HG03196 (cell line): ENCODE measurements around the gene TEAD1.

ENCODE experiments used
- ATAC-seq: cut with Tn5 transposase; IDR thresholded peaks from one replicate; pipeline ENCODE4 v1.9.1; 2021; ENCODE audit not compliant: unreplicated experiment

The TEAD1 gene

DNA sequence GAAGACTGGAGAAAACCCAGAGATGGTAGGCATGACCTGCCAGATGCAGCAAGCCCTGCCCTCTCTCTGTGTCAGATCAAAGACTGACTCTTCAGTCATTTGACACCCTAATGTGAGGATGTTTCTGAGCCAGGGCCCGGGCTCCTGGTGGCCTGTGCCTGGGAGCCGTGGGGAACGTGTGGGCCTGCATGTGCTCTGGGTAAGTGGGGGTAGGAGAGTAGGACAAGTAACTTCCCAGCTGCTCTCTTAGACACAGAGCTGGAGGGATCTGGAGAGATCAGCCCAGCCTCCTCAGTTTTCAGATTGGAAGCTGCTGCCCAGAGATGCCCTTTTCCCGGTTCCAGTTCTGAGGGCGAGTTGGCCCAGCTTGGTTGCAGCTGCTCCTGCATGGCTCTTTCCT lies 110.8 kb downstream of the TEAD1 start:
- no peak for ATAC-seq

DNA sequence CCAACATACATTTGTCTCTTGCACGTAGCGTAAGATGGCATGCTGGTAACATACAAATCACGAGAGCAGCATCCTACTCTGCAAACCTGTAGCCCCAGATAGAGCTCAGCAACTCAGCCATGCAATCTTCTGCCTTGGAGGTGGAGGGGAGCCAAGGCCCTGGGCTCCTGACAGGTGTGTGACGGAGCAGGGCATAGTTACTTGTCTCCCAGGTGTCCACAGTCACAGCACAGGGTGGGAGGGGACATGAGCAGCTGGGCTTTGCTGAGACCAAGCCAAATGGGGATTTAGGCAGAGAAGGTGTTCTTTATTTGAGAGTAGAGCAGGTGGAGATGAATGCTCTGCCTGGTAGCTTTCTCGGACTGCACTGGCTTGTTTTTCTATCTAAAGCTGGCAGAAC lies 111.7 kb downstream of the TEAD1 start:
- ATAC-seq = no peak

DNA sequence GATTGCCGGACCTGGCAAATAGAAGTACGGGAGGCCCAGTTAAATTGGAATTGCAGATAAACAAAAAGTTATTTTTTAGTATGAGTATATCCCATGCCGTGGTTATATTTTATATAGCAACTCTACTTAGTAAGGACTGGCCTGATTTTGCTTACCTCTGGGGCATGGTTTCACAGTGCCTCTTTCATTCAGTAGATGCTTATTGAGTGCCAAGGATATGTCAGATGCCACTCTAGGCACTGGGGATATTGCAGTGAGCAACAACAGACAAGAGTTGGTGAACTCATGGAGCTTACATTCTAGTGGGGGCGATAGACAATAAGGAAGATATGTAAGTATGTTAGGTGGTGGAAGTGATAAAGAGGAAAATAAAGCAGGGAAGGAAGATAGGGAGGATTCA lies 112.2 kb downstream of the TEAD1 start:
- ATAC-seq = no peak

DNA sequence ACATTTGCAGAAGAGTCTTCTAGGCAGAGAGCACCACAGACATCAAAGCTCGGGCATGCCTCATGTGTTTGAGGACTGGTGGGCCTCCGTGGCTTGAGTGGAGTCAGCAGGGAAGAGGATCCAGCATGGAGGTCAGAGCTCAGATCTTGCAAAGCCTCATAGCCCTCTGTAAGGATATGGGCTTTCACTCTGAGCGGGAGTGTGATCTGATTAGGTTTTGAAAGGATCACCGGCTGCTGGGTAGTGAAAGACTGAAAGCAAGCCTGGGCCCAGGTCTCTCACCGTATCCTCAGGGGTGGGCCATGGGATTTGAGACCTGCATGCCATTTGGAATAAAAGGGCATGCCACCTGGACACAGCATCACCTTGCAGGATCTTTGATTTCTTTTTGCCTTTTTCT lies 112.7 kb downstream of the TEAD1 start:
- no peak for ATAC-seq

DNA sequence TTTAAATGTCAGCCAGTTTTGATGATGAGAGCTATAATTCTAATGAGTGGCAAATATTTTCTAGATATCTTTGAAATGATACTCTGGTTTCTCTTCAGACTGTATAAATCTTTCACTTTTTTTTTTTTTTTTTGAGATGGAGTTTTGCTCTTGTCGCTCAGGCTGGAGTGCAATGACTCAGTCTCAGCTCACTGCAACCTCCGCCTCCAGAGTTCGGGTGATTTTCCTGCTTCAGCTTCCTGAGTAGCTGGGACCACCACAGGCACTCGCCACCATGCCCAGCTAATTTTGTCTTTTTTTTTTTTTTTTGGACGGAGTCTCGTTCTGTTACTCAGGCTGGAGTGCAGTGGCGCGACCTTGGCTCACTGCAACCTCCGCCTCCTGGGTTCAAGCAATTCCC lies 113.6 kb downstream of the TEAD1 start:
- ATAC-seq = no peak

DNA sequence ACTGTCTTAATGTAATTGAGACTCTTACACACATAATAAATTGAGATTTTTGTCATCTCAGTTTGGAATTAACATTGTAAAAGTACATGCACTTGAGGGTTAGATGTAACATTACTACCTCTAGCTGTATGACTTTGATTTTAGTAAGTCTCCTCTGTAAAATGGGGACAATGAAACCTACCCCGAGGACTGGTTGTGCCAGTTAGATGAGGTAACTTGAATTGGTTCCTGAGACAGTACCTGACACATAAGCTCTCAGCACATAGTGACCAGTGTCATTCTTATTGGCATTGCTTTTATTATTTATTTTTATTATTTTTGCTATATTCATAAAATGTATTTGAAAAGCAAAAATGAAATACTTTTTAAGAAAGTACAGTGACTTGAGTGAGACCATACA lies 114.8 kb downstream of the TEAD1 start:
- no peak for ATAC-seq

DNA sequence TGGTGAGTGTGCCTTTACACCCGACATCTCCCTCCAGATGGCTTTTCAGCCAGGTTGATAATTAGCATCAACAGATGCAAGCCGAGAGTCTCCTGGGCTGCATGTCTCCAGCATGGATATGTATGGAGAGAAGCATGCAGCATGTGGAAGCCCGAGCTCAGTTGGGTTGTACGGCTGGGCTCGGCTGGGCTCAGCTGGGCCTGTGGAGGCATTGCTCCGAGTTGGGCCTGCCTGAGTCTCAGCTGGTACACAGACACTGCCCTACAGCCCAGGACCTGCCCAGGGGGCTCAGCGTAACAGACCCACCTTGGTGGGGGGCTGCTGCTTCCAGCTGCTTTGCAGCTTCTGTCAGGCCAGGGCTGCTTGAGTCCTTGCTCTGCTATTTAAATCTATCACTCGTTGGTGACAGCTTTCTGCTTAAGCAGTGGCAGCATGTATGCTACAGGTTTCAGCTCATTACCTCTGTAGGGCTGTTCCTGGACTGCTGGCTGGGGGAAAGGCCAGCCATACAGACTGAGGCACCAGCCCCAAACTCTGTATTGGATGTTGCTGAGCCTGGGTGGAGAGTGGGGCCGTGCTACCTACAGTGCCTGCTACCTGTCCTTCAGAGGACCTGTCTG lies 115.5 kb downstream of the TEAD1 start:
- no peak for ATAC-seq

DNA sequence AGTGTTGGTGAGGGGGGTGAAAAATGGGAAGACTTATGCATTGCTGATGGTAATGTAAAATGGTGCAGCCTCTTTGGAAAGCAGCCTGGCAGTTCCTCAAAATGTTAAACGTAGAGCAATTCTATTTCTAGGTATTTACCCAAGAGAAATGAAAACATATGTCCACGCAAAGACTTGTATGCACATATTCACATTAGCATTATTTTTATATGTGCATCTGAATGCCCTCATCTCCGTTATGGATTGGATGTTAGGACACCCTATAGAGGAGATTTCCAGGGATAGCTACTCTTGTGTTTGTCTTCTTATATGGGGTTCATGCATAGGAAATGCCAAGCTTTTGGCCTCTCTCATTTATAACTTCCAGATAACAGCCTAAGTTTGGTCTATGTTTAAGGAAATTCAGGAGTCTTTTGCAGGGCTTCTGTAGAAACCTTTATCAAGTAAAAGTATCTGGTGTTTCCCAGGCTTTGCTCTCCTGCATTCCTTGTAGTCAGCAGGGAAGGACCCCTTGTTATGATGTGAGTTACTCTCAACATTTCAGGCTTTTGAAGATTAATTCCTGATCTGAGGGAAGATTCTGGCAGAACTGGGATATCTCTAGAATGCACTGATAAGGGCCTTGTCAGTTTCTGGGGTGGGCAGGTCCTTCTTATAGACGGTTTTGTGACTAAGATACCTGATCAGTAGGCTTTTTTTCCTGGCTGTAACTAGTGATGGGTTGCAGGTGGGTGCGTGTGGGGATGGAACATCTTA lies 116.8 kb downstream of the TEAD1 start:
- ATAC-seq = no peak

DNA sequence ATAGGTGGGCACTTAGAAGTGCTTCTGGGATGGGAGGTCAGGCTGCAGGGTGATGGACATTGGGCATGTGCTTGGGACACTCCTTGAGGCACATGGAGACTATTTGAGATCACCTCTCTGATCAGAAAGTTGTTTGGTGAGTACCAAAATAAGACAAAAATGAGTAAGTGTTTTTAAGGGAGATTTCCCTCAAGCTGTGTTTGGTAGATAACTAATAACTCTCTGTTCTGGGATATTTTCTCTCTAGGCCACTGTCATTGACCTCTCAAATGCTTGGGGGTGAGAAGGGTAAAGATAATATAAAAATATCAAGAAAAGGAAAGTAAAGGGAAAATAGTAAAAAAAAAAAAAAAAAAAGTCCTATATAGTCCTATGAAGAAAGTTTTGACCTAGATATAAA lies 117.8 kb downstream of the TEAD1 start:
- no peak for ATAC-seq

DNA sequence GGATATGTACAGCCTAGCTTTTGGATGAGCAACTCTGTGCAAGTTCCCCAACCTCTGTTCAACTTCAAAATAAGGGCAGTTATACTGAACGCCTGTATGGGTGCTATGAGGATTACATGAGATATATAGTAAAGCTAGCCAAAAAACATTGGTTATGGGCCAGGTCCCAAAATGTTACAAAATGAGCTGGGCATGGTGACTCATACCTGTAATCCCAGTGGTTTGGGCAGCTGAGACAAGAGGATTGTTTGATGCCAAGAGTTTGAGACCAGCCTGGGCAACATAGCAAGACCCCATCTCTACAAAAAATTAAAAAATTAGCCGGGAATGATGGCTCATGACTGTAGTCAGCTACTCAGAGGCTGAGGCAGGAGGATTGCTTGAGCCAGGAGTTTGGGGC lies 118.4 kb downstream of the TEAD1 start:
- no peak for ATAC-seq

DNA sequence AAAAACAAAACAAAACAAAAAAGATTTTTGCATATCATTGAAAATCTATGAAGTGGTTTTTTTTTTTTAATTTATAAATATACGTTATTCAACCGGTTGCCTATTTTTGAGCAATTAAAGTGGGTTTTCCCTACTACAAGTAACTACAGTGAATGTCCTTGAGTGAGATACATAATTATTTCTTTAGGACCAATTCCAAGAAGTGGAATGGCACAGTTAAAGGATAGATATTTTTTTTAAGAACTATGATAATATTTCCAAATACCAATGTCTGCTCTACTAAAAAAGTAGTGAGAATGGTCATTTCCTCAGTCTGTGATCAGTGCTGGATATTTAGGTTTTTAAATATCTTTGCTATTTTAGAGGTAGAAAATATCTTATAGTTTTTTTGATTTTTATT lies 118.8 kb downstream of the TEAD1 start:
- ATAC-seq = no peak

DNA sequence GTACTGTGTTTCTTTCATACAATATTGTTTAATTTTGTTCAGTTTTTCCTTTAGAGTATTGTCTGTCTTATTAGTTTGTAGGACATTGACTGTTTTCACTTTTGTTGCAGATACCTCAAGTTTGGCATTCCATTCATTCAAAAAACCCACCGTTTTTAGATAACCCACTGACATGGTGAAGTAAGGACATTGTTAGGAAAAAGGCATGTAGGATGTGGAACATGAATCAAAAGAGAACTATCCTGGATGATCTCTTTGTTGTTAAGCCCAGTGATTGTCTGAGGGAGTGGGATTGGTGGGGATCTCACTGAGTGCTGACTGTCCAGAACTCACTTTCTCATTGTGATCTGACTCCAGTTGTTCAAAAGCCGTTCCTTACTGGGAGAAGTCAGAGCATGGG lies 119.3 kb downstream of the TEAD1 start:
- ATAC-seq = no peak

DNA sequence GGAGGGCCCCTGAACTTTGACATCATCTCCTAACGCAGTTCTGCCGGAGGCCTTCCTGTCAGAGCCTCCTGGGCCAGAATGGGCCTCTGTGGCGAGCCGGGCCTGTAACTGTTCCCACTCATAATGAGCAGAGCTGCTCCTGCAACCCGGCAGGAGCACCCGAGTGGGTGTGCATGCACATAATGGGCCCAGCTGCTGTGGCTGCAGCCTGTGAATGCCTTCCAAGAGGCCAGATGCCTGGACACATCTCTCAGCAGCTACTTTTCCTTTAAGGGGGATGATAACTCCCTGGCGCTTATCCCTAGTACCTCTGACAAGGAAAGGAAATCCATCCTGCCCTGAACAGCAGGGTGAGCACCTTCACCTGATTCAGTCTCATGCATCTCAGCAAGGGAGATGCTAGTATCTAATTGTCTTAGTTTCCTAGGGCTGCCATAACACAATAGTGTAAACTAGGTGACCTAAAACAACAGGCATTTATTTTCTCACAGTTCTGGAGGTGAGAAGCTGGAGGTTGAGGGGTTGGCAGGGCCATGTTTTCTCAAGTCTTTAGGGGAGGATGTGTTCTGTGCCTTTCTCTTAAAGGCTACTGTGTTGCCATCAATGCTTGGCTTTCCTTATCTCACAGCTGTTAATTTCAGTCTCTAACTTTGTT lies 120.5 kb downstream of the TEAD1 start:
- ATAC-seq = no peak

DNA sequence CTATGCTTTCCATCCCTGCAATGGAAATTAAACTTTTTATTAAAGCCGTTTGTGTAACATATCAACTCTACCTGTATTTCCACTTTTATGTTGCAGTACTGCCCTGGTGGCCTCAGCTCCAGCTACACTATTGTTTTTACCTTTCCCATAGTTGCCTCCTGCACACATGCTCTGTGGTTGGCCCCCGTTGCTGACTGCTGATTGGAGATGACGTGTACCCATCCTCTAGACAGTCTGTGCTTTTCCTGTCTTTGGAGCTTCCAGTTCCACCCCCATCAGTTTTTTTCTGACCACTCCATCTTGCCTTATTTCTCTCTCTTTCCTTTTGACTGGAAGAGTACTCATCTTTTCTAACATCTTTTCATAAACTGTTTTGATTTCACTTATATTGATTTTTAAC lies 123.8 kb downstream of the TEAD1 start:
- no peak for ATAC-seq

DNA sequence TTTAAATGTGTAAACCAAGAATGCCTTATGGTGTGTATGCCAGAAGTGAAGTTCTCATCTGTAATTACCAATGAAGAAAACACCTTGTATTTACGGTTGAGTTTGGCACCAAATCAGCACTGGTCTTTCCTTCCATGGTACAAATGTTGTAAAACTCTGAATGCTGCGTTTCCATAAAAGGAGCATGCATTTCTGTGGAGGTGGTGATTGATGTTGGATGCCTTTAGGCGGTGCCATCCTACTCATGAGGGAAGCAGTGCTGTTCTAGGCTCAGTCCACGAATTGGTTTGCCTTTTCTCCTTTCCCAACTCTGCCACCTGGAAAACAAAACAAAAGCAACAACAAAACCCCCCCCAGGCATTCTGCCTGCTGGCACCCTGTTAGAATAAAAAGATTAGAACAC lies 124.4 kb downstream of the TEAD1 start:
- ATAC-seq = no peak

DNA sequence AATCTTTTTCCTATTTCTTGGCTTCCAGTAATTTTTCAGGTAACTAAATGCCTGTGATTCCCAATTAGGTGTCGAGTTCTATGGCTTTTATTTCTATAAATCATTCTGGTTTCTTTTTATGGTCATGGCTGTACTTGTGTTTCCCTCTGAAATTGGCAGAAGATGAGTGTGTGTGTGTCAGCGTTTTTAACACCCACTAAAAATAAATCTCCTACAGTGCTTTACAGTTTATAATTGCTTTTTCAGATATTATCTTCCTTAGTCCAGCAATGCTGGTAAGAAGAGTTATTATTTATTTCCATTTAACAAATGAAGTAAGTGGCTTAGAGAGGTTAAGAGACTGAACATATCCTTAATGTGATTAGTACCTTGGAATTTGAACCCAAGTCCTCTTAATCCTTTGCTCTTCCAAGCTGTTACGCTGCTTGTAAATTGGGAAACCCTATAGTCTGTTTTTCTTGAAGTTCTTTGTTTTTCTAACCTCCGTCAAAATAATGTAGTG lies 125.2 kb downstream of the TEAD1 start:
- no peak for ATAC-seq

DNA sequence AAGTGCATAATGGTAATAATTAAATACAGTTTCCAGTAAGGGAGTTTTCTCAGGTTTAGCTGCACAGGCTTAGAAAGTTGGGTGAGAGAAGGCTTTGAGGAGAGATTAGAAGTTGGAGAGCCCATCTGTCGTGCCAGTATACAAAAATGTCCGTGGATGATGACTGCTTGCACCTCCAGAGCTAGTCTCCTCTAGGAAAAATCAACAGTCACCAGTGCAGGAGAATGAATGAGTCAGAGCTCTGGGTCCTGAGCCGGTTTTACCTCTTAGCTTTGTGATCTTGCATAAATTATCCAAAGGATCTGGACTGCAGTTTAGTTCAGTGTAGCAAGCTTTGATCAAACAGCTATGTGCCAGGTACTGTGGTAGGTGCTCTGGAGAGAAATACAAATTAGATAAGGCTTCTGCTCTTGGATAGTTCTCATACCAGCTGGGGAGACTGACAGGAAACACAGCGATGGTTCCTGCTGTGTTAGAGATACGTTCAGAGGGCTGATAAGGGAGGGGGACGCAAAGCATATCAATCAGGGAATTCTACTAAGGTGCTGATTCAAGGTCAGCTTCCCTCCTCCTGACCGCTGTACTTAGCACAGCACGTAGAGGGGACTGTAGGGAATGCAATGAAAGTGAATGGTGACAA lies 125.9 kb downstream of the TEAD1 start:
- ATAC-seq = no peak

DNA sequence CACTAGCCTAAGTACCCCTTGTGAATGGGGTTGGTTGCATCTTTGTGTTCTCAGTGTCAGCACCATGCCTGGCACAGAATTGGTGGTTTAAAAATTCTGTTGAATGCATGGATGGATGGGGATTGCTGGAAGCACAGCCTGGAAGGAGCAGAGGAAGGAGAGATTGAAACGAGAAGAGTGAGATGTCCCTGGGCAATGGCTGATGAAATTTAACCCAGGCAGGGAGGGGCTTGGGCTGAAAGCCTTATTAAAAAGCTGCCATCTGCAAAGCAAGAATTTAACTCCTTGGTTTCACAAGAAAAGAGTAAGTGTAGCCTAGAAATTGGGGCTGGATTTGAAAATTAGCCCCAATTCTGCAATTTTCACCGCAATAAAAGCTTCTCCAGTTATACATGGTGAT lies 126.7 kb downstream of the TEAD1 start:
- no peak for ATAC-seq

DNA sequence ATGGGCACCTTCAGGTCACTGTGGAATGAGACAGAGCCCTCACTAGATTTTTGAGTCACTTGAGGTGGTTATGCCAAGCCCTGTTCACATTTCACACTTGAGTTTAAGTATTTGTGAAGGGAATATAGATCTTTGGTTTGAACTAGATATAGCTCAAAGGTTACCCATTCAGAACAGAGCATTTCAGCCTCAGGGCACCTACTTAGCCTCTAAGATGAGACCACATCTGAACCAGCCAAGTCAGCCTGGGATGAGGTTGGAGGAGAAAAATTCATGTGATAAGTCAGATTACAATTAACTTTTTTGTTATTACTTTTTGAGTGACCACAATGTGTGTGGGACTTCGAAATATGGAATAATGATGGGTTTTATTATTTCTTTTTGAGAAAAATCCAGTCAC lies 127.8 kb downstream of the TEAD1 start:
- no peak for ATAC-seq

DNA sequence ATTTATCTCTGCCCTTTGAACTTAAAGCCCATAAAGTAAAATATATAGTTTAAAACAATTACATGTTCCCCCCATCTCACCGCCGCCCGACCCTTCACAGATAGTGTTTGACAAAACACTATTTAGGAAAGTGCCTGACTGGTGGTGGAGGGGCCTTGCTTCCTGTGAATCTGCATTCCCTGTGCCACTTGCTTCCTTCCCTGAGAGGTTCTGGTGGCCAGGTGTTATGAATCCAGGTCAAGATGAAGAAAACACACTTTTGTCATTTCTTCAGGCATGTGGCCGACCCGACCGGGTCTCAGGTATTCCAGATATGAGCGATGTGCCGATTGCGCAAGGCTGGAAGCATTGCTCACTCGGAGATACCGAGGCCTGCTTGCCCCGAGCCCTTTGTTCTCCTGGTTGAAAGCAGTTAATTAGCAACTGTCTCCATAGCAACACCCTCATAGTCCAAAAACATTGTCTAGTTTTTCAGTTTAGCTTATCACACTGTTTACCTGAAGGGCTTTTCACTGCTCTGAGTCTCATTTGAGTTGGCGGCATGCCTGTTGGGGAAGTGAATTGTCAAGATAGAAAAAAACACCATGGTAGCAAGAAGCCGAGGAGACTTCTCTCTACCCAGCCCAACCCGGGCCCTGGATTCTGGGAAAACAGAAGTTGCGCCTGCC lies 128.3 kb downstream of the TEAD1 start:
- no peak for ATAC-seq

DNA sequence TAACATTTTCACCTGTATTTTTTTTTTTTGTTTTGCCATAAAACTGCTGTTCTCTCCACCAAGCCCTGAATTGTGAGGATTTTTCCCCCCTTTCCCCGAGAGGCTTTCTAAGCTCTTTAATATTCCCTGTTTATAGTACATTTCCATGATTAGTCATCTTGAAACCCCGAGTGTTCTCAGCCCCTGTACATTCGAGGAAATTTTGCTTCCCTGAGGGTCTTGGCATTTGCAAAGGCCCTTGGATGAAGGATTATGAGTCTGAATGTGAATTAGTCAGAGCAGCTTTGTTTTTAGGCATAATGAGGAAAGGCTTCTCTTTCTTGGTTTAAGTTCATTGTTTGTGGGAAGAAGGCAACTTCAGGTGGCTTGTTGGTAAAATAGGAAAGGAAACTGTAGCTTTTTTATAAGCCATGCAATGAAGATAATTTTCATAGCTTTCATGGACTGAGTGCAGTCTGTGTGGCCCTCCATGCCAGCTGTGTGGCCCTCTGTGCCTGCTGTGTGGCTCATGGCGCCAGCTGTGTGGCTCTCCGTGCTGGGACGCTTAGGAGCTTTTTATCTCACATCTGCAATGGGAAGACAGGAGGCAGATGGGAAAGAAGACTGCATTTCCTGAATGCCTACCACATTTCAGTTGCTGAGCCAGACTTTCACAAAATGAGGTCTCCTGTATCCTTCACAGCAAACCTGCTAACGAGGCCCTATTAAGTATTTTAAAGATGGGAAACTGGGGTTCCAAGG lies 129.0 kb downstream of the TEAD1 start:
- no peak for ATAC-seq
